ENCODE data around the gene LMTK2.

GRCh38 chr7:98073047-98073446 is 33.6 kb upstream of the LMTK2 start:
- TF ChIP-seq EZH2phosphoT487 (IDR thresholded peaks at IDR 0.05; ENCODE audit: insufficient read depth, low read depth) (no peak), EZH2 (IDR thresholded peaks at IDR 0.05; ENCODE audit: insufficient read depth, poor library complexity, severe bottlenecking) (no peak)
